ENCODE measurements around the gene LRP5. TPM values are rescaled to one million over a fixed set of nuclear protein-coding genes. Genes with fewer than 3 reads are reported as not detected.
A peak's percentile ranks its signal among the peaks of the same experiment; 100 is the strongest.

The LRP5 gene
- total and polyA plus RNA-seq, 7 donors: 18.0 to 63.1 (median 28.9) TPM

DNA sequence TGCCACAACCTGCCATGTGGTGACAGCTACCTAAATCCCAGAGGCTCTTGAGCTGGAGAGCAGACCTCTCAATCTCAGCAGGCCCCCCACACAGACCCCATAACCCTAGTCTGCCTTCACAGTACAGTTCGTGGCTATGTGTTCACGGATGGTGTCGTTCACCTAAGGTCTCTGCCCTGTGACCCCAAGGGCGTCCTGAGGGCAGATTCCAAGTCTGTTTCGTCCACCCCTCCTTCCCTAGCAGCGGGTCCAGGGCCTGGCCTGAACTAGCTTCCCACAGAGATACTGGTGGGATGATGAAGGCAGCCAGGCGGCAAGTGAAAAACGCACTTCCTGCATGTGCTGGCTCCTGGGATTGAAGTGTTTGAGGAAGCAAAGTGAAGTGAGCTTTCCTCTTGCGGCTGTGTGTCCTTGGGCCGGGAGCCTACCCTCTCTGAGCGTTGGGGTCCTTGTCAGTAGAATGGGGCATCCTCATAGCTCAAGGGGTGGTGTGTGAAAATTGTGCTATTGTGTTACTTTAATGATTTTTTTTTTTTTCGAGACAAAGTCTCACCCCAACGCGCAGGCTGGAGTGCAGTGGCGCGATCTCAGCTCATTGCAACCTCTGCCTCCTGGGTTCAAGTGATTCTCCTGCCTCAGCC is 70.1 kb downstream of the LRP5 start:
- no peak for TF ChIP-seq EP300 (IDR thresholded peaks at IDR 0.05)
- intact Hi-C loops (cut with DNase I): loop anchor here (5.0 to 10.0 kb wide), 4 partner anchors 62 to 170 kb away; partner anchors contain the start of genes KMT5B and LRP5
- DNase-seq: no peak
- Histone ChIP-seq H3K36me3 (peaks cover 0 to 16% (median 11%) of the 10 kb centered on the region in 4 donors), H3K9me3 (no peaks in the 10 kb centered on the region), H3K27me3 (no peaks in the 10 kb centered on the region), H3K27ac (peak overlapping the region; percentile 69 to 83 (median 82)), H3K4me3 (no peak overlapping the region), H3K4me1 (peaks cover 0 to 67% (median 63%) of the 10 kb centered on the region in 4 donors)
- 86 to 93% methylated on average over 16 of the region's 16 CpGs for WGBS, 2 donors

DNA sequence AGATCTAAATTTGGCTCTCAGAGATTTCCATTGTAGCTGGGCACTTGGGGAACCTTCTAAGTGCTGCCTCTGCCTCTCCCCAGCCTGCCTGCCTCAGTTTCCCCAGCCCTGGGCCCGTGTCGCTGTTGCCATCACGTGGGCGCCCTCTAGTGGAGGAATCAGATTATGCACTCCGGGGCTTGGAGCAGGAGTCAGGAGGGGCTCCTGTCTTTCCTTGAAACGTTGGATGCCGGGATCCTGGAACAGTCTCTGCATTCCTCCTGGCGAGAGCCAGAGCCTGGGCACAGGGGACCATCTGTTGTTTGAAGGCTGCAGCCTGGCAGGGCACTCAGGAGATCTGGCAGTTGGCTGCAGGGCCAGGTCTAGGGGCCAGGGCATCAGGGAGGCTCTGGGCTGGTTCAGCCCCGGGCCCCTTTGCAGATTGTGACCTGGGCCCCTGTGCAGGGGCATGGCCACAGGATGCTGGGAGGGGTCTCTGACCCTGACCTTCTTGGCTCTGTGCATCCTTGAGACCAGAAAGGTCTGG is 71.6 kb downstream of the LRP5 start:
- intact Hi-C loops (cut with DNase I): loop anchor here (2.0 to 10.0 kb wide), 5 partner anchors 61 to 172 kb away; partner anchors contain the start of genes C11orf24, KMT5B and LRP5
- Histone ChIP-seq H3K9me3 (no peaks in the 10 kb centered on the region), H3K36me3 (peaks cover 0 to 31% (median 18%) of the 10 kb centered on the region in 4 donors), H3K4me3 (no peak overlapping the region), H3K27me3 (no peaks in the 10 kb centered on the region), H3K27ac (peak overlapping the region; percentile 69 to 83 (median 82)), H3K4me1 (peaks cover 0 to 54% (median 52%) of the 10 kb centered on the region in 4 donors)
- peak; percentile 83 for DNase-seq
- TF ChIP-seq EP300 (IDR thresholded peaks at IDR 0.05): no peak
- TF ChIP-seq POLR2AphosphoS5 (IDR thresholded peaks at IDR 0.05): no peak
- TF ChIP-seq, protein P1, sequence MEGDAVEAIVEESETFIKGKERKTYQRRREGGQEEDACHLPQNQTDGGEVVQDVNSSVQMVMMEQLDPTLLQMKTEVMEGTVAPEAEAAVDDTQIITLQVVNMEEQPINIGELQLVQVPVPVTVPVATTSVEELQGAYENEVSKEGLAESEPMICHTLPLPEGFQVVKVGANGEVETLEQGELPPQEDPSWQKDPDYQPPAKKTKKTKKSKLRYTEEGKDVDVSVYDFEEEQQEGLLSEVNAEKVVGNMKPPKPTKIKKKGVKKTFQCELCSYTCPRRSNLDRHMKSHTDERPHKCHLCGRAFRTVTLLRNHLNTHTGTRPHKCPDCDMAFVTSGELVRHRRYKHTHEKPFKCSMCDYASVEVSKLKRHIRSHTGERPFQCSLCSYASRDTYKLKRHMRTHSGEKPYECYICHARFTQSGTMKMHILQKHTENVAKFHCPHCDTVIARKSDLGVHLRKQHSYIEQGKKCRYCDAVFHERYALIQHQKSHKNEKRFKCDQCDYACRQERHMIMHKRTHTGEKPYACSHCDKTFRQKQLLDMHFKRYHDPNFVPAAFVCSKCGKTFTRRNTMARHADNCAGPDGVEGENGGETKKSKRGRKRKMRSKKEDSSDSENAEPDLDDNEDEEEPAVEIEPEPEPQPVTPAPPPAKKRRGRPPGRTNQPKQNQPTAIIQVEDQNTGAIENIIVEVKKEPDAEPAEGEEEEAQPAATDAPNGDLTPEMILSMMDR (IDR thresholded peaks at IDR 0.05): peak; percentile 89 to 97 (median 96)
- no peak for TF ChIP-seq POLR2A (IDR thresholded peaks at IDR 0.05)
- 9 to 16% methylated on average over 9 of the region's 9 CpGs for WGBS, 2 donors

DNA sequence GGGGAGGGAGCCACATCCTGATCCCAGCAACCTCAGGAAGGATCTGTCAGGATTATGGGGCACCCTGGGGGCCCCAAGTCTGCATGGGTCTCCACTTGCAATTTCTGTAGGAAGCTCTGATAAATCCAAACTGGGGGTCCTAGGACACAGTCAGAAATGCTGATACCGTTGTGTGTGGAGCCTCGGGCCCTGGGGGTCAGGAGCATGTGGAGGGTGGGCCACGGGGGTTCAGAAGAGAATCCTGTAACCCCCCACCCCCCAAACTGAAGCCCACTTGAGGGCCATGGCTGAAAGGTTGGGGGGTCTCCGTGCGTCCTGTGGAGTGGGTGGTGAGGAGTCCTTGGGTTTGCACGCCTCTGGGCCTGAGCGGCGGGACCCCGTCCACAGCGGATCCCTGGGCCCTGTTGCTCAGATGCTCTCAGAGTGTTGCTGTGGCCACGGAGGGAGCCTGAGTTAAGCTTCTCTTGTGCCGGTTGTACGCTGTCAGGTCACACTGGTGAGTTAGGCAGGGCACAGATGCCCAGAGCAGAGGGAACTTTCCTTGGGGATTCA is 72.2 kb downstream of the LRP5 start:
- H3K4me1 ChIP-seq: peaks cover 0 to 48% (median 46%) of the 10 kb centered on the region in 4 donors
- DNase-seq: no peak
- H3K36me3 ChIP-seq: peaks cover 0 to 37% (median 20%) of the 10 kb centered on the region in 4 donors
- intact Hi-C loops (cut with DNase I): loop anchor here (2.0 to 10.0 kb wide), 5 partner anchors 60 to 172 kb away; partner anchors contain the start of genes C11orf24, KMT5B and LRP5
- H3K9me3 ChIP-seq: no peaks in the 10 kb centered on the region
- no peaks in the 10 kb centered on the region for H3K27me3 ChIP-seq
- TF ChIP-seq EP300 (IDR thresholded peaks at IDR 0.05): no peak
- TF ChIP-seq, protein P1 (IDR thresholded peaks at IDR 0.05): no peak
- H3K4me3 ChIP-seq: no peak overlapping the region
- peak overlapping the region in 3 of 4 donors; percentile 80 to 83 (median 83) for H3K27ac ChIP-seq
- WGBS, 2 donors: 94 to 95% methylated on average over 13 of the region's 13 CpGs

DNA sequence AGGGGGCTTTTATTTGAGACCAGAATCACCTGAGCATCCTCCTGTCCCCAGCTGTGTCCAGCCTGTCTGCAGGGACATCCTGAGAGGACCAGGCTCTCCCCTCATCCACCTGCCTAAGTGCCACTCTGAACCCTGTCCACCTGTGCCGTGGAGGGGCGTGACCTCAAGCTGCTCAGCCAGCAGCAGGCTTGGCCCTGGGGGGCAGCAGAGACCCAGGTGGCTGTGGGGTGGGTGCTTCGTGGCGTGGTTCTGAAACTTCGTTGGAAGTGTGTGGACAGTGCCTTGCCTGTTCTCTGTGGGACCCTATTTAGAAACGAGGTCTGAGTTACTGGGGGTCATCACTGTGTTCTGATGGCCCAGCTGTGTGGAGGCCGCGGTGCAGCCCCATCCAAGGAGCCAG is 72.7 kb downstream of the LRP5 start:
- Histone ChIP-seq H3K36me3 (peaks cover 0 to 42% (median 22%) of the 10 kb centered on the region in 4 donors), H3K27me3 (no peaks in the 10 kb centered on the region), H3K27ac (no peak overlapping the region), H3K9me3 (no peaks in the 10 kb centered on the region), H3K4me1 (peaks cover 0 to 43% (median 41%) of the 10 kb centered on the region in 4 donors), H3K4me3 (no peak overlapping the region)
- 93 to 95% methylated on average over 8 of the region's 8 CpGs for WGBS, 2 donors
- intact Hi-C loops (cut with DNase I): loop anchor here (2.0 to 10.0 kb wide), 2 partner anchors 60 to 114 kb away; partner anchors contain the start of gene C11orf24
- no peak for DNase-seq
- TF ChIP-seq POLR2A (IDR thresholded peaks at IDR 0.05) (no peak), POLR2AphosphoS5 (IDR thresholded peaks at IDR 0.05) (no peak), EP300 (IDR thresholded peaks at IDR 0.05) (no peak)
- TF ChIP-seq, protein P1 (IDR thresholded peaks at IDR 0.05): no peak
